ENCODE measurements around the gene FAM120A.

FAM120A gene

DNA sequence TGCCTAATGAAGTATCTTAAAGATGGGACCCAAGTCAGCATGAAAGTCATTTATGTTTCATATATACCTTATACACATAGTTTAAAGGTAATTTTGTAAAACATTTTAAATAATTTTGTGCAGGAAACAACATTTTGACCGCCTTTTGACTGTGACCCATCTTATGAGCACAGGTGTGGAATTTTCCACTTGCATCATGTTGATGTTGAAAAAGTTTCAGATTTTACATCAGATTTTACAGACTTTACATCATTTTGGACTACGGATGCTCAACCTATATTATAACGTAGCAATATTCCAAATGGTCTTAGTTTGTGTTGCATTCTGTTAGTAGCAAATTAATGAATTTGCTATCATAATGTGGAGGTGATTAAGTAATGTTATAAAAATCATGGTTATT, 23.6 kb downstream of the FAM120A start:
- no peak overlapping the region for H3K27ac ChIP-seq
- POLR2A ChIA-PET (ENCODE audit: low non-redundant PET): no interaction called here
- DNase-seq (ENCODE audit: low spot score): no peak
- TF ChIP-seq, protein P1, sequence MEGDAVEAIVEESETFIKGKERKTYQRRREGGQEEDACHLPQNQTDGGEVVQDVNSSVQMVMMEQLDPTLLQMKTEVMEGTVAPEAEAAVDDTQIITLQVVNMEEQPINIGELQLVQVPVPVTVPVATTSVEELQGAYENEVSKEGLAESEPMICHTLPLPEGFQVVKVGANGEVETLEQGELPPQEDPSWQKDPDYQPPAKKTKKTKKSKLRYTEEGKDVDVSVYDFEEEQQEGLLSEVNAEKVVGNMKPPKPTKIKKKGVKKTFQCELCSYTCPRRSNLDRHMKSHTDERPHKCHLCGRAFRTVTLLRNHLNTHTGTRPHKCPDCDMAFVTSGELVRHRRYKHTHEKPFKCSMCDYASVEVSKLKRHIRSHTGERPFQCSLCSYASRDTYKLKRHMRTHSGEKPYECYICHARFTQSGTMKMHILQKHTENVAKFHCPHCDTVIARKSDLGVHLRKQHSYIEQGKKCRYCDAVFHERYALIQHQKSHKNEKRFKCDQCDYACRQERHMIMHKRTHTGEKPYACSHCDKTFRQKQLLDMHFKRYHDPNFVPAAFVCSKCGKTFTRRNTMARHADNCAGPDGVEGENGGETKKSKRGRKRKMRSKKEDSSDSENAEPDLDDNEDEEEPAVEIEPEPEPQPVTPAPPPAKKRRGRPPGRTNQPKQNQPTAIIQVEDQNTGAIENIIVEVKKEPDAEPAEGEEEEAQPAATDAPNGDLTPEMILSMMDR (conservative IDR thresholded peaks at IDR 0.05; ENCODE audit: low read depth): no peak
- CTCF ChIA-PET: no interaction called here

DNA sequence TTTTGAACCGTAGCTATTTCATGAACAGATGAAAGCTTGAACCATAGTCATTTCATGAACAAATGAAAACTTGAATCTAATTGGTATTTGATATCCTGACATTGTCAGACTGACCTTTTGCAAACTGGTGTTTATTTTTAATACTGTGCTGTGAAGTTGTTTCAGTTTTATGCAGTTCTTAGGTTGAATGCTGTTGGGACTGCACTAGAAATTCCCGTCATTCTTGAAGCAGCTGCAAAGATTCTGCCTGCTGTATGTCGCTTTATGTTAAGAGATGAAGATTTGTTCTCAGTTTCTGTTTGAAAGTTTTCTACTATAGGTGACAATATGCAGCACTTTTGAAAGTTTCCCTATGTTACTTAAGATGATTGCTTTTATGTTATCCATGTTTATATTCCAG, 24.4 kb downstream of the FAM120A start:
- CTCF ChIA-PET: interaction anchor here (0.6 kb wide), 1 partner anchor 30 kb away, joined by 3 read pairs; no protein-coding TSS in a partner anchor
- POLR2A ChIA-PET (ENCODE audit: low non-redundant PET): no interaction called here

DNA sequence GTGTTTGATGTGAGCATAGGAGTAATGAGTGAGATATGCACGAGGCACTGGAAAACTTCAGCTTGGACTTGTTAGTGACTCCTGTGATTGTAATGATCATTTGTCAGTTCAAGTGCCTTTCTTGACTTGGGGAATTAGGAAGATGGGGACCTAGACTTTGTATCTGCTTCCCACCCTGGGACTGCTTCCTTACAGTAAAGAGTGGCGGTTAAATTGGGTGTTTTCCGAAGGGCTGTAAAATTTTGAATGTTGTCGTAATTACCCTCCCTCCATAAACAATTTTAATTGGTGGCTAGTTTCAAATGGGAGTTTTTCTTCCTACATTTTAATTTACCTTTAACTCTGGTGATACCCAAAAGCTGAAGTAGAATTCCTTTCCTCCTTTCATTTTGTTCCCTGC, 25.4 kb downstream of the FAM120A start:
- DNase-seq (ENCODE audit: low spot score): no peak
- no peak overlapping the region for H3K27ac ChIP-seq
- TF ChIP-seq, protein P1 (conservative IDR thresholded peaks at IDR 0.05; ENCODE audit: low read depth): no peak
- POLR2A ChIA-PET (ENCODE audit: low non-redundant PET): no interaction called here
- CTCF ChIA-PET: interaction anchor here (1.5 kb wide), 1 partner anchor 16 kb away, joined by 3 read pairs; no protein-coding TSS in a partner anchor

More for the DNA sequence above, 24.4 kb downstream of the FAM120A start:
- TF ChIP-seq, protein P1 (conservative IDR thresholded peaks at IDR 0.05; ENCODE audit: low read depth): no peak
- no peak for DNase-seq (ENCODE audit: low spot score)
- no peak overlapping the region for H3K27ac ChIP-seq

DNA sequence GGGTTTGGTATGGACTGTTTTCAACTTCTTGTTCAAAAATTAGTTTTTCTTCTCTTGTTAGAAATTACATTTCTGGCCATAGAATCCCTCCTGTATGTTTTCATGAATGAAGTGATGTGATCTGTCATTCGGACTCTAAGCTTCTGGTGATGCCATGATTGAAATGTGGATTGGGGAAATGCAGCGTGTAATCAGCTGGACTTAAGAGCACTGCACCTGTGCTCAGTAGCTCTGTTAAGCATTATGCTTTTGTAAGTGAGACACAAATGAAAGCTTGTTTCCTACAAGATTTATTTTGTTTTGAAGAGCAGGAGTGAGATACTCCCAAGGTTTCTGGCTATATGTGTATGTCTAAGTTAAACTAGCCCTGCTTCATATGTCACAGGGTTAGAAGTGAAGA, 25.9 kb downstream of the FAM120A start:
- DNase-seq (ENCODE audit: low spot score): no peak
- no peak overlapping the region for H3K27ac ChIP-seq
- TF ChIP-seq, protein P1 (conservative IDR thresholded peaks at IDR 0.05; ENCODE audit: low read depth): no peak
- POLR2A ChIA-PET (ENCODE audit: low non-redundant PET): no interaction called here
- CTCF ChIA-PET: interaction anchor here (1.5 kb wide), 1 partner anchor 16 kb away, joined by 3 read pairs; no protein-coding TSS in a partner anchor

DNA sequence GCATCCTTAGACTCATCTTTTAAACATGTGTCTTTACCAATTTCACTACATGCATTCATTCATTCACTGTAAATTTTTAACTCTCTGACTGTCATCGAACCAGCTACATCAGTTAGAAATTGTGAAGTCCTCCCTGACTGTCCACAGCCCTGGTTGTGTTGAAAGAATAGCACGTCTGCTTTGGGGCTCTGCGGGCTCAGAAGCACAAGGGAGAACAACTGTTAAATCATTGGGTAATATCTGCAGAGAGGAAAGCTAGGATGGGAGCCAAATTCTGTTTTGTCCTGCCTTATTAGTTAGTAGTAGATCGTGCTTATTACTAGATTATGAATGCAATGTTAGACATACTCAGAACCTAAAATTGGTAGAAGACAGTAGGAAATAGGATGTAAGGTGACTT, 28.2 kb downstream of the FAM120A start:
- DNase-seq (ENCODE audit: low spot score): no peak
- H3K27ac ChIP-seq: no peak overlapping the region
- ChIA-PET POLR2A (ENCODE audit: low non-redundant PET) (no interaction called here), CTCF (no interaction called here)
- TF ChIP-seq, protein P1 (conservative IDR thresholded peaks at IDR 0.05; ENCODE audit: low read depth): no peak

DNA sequence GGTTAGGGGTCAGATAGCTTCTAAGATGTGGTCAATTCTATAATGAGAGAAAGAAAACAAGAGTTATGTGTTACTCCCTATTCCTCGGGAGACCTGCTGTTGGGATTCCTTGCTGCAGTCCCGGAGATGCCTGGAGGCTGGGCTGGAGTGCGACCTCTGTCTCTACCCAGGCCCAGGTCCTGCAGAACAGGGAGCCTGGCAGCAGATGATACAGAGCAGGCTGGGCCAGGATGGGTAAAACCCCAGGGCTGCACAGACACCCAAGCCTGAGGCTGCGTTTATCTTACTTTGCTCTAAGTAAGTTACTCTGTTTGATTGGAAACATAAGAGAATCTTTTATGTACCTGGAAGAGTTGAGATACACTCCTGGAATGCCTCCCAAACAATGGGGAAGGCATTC, 28.8 kb downstream of the FAM120A start:
- TF ChIP-seq, protein P1 (conservative IDR thresholded peaks at IDR 0.05; ENCODE audit: low read depth): no peak
- ChIA-PET CTCF (no interaction called here), POLR2A (ENCODE audit: low non-redundant PET) (no interaction called here)
- no peak for DNase-seq (ENCODE audit: low spot score)
- no peak overlapping the region for H3K27ac ChIP-seq
